Neutrophil (primary cell): ENCODE results near the gene RPL15.

Source experiments
- H3K27ac ChIP-seq: fragments of 200-600 bp; sonication (generic); 2 replicates; pipeline ENCODE4 v1.5.1; 2016; ENCODE audit warnings: mild to moderate bottlenecking, moderate library complexity
- H3K27me3 ChIP-seq: fragments of 200-600 bp; sonication (generic); 2 replicates; pipeline ENCODE4 v1.6.0; 2016; ENCODE audit warnings: mild to moderate bottlenecking
- H3K36me3 ChIP-seq: fragments of 200-600 bp; sonication (generic); 2 replicates; pipeline ENCODE4 v1.5.1; 2017
- H3K4me1 ChIP-seq, 2 experiments: fragments of 200-600 bp in 1 of 2; sonication (generic) in 1 of 2; 1 replicate in 1 of 2; 2 replicates in 1 of 2; pipeline versions ENCODE4 v1.5.1 to v1.6.1; 2013 to 2016; ENCODE audit warnings: low read depth in 1 of 2, low read length in 1 of 2, mild to moderate bottlenecking in 1 of 2, moderate library complexity in 1 of 2; ENCODE audit not compliant: control insufficient read depth in 1 of 2, insufficient read depth in 1 of 2
- H3K4me3 ChIP-seq, 2 experiments: fragments of 200-600 bp in 1 of 2; sonication (generic) in 1 of 2; 1 replicate in 1 of 2; 2 replicates in 1 of 2; pipeline ENCODE4 v1.5.1; 2013 to 2016; ENCODE audit warnings: low read depth in 1 of 2, low read length in 1 of 2, mild to moderate bottlenecking in 1 of 2, moderate library complexity in 1 of 2
- H3K9me3 ChIP-seq: fragments of 200-600 bp; sonication (generic); 2 replicates; pipeline ENCODE4 v1.5.1; 2016
- CTCF ChIP-seq: fragments of 200-600 bp; sonication (generic); IDR thresholded peaks from 2 replicates; pipeline ENCODE4 v1.5.1; 2016; ENCODE audit warnings: antibody characterized with exemption

The RPL15 gene

DNA sequence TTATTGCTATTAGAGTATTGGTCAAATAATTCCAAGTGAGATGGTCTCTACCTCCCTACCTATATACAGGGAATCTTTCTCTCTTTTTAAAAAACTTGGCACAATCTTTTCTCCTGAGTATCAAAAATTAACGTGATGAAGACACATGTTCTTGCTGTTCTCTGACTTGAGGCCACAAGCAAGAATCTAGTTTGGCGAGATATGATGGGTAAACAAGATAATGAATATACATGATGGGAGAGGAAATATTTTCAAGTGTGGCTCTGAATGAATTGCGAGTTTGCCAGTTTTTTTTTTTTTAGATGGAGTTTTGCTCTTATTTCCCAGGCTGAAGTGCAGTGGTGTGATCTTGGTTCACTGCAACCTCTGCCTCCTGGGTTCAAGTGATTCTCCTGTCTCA is 39.8 kb downstream of the RPL15 start:
- H3K36me3 ChIP-seq = no peaks in the 10 kb centered on the region
- H3K4me1 ChIP-seq = no peaks in the 10 kb centered on the region
- no peak overlapping the region for H3K27ac ChIP-seq
- H3K27me3 ChIP-seq = no peaks in the 10 kb centered on the region
- H3K9me3 ChIP-seq = no peaks in the 10 kb centered on the region
- TF ChIP-seq CTCF = no peak
- no peak overlapping the region for H3K4me3 ChIP-seq

DNA sequence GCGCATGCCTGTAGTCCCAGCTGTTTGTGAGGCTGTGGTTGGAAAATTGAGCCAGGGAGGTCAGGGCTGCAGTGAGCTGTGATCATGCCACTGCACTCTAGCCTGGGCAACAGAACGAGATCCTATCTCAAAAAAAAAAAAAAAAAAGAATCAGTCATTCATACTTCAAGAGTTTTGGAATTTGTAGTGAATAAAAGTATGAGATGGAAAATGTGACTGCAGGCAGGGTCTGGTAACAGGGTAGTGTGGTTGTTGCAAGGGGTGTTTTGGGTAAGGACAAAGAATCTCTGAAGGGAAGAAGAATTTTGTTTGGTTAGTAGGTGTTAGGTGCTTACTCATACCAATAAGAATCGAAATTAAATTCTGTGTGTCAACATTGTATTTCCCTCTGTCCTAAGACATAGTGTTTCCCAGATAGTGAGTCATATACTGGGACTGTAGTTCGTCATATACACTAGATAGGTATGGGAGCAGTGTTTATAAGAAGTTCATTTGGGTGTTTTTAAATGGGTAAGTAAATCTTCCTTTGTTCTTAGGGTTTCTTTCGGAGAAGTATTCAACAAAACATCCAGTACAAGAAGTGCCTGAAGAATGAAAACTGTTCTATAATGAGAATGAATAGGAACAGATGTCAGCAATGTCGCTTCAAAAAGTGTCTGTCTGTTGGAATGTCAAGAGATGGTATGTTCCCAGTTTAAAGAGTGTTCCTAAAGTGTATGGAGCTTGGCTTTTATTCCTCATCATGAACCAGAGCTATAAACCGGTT is 42.4 kb downstream of the RPL15 start:
- no peak overlapping the region for H3K27ac ChIP-seq

DNA sequence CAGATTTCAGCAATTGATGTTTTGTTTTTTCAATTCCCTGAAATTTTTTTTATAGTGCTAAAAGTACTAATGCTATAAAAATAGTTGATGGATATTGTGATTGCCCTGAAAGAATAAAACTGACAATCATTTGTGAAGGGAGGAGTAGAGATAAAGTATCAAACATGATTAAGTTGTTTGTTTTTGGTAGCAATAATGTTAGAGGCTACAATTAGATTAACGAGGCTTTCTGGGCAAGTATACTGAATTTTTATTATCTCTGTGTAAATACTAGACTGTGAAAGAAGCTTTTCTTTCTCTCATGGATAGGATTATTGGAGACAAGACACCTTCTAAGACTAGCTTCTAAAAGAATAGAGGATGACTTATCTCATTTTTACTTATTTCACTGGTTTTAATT is 43.7 kb downstream of the RPL15 start:
- no peaks in the 10 kb centered on the region for H3K27me3 ChIP-seq
- H3K27ac ChIP-seq = no peak overlapping the region
- no peaks in the 10 kb centered on the region for H3K4me1 ChIP-seq
- H3K36me3 ChIP-seq = no peaks in the 10 kb centered on the region
- TF ChIP-seq CTCF = no peak
- H3K4me3 ChIP-seq = no peak overlapping the region
- no peaks in the 10 kb centered on the region for H3K9me3 ChIP-seq

More for the DNA sequence above, 42.4 kb downstream of the RPL15 start:
- Histone ChIP-seq H3K27me3 (no peaks in the 10 kb centered on the region), H3K9me3 (no peaks in the 10 kb centered on the region), H3K36me3 (no peaks in the 10 kb centered on the region), H3K4me1 (no peaks in the 10 kb centered on the region), H3K4me3 (no peak overlapping the region)
- TF ChIP-seq CTCF = no peak

DNA sequence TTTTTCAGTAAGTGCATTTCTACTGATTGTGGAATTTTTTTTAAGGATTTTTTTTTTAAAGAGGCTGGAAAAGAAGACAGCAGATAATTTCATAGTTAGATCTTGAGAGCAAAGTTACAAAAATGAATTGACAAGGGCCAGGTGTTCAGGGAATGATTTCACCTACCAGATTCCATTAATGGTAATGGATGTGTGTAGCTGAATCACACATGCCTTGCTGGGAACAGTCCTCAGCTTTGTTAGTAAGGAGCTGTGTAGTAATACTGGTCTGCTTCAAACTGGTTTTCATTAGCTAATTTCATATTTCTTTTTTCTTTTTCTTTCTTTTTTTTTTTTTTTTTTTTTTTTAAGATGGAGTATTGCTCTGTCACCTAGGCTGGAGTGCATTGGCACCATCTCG is 44.1 kb downstream of the RPL15 start:
- H3K9me3 ChIP-seq = no peaks in the 10 kb centered on the region
- no peak for TF ChIP-seq CTCF
- no peak overlapping the region for H3K27ac ChIP-seq
- H3K36me3 ChIP-seq = no peaks in the 10 kb centered on the region
- no peaks in the 10 kb centered on the region for H3K4me1 ChIP-seq
- no peaks in the 10 kb centered on the region for H3K27me3 ChIP-seq
- H3K4me3 ChIP-seq = no peak overlapping the region

- H3K36me3 ChIP-seq = no peaks in the 10 kb centered on the region
- no peaks in the 10 kb centered on the region for H3K4me1 ChIP-seq
- H3K4me3 ChIP-seq = no peak overlapping the region
- no peak for TF ChIP-seq CTCF
- no peaks in the 10 kb centered on the region for H3K27me3 ChIP-seq
- no peaks in the 10 kb centered on the region for H3K9me3 ChIP-seq
- H3K27ac ChIP-seq = no peak overlapping the region
These were observed 45.0 kb downstream of the RPL15 start for GRCh38 chr3:23961913-23962312.
